ENCODE results near the gene SYNE1.

The SYNE1 gene

GRCh38 chr6:152310371-152310954 lies 326.7 kb downstream of the SYNE1 start:
- DNase-seq, result no peak

- peak; percentile 66 to 79 for DNase-seq
Observed at GRCh38 chr6:152309648-152310047, 327.5 kb downstream of the SYNE1 start.

GRCh38 chr6:152309006-152309405 lies 328.2 kb downstream of the SYNE1 start:
- no peak for DNase-seq

- no peak for DNase-seq
Observed at GRCh38 chr6:152308306-152308705, 328.9 kb downstream of the SYNE1 start.

GRCh38 chr6:152305672-152306071 lies 331.5 kb downstream of the SYNE1 start:
- DNase-seq, result no peak

- DNase-seq, result peak; percentile 92 to 93
Observed at GRCh38 chr6:152301765-152302568, 335.2 kb downstream of the SYNE1 start.

GRCh38 chr6:152301021-152301764 lies 336.0 kb downstream of the SYNE1 start:
- no peak for DNase-seq

- DNase-seq, result no peak
Observed at GRCh38 chr6:152300517-152300916, 336.6 kb downstream of the SYNE1 start.

- DNase-seq, result no peak
Observed at GRCh38 chr6:152298848-152299735, 338.1 kb downstream of the SYNE1 start.

GRCh38 chr6:152298055-152298647 lies 339.0 kb downstream of the SYNE1 start:
- DNase-seq, result no peak

GRCh38 chr6:152296648-152297376 lies 340.4 kb downstream of the SYNE1 start:
- no peak for DNase-seq

- DNase-seq, result no peak
Observed at GRCh38 chr6:152295920-152296319, 341.2 kb downstream of the SYNE1 start.

GRCh38 chr6:152295346-152295745 lies 341.8 kb downstream of the SYNE1 start:
- no peak for DNase-seq

- no peak for DNase-seq
Observed at GRCh38 chr6:152293404-152293803, 343.8 kb downstream of the SYNE1 start.

GRCh38 chr6:152292555-152292954 lies 344.6 kb downstream of the SYNE1 start:
- no peak for DNase-seq

- DNase-seq, result no peak
Observed at GRCh38 chr6:152290693-152291092, 346.5 kb downstream of the SYNE1 start.

- no peak for DNase-seq
Observed at GRCh38 chr6:152277826-152278329, 359.3 kb downstream of the SYNE1 start.

GRCh38 chr6:152273638-152274037 lies 363.5 kb downstream of the SYNE1 start:
- no peak for DNase-seq

- DNase-seq, result no peak
Observed at GRCh38 chr6:152273002-152273401, 364.2 kb downstream of the SYNE1 start.

GRCh38 chr6:152272486-152272885 lies 364.7 kb downstream of the SYNE1 start:
- DNase-seq, result no peak

GRCh38 chr6:152271776-152272464 lies 365.2 kb downstream of the SYNE1 start:
- no peak for DNase-seq

Data from activated T-cell treated with anti-CD3 and anti-CD28 coated beads, Interleukin-2, amount 50 U/mL, for 48 hours (primary cell).